Activated CD4-positive, alpha-beta T cell treated with anti-CD3 and anti-CD28 coated beads, Interleukin-2, Interleukin-6, amounts not matched to agents 100 ng/mL and 50 ng/mL, durations not matched to agents 16 hours and 8 hours (primary cell): ENCODE data around the gene DNAJB8.

Experiments used
- DNase-seq: peaks from one replicate; pipeline ENCODE4 v3.0.0-alpha.2; 2020

Gene DNAJB8

GRCh38 chr3:128482666-128483656, 16.3 kb upstream of the DNAJB8 start:
- DNase-seq, result no peak

DNA sequence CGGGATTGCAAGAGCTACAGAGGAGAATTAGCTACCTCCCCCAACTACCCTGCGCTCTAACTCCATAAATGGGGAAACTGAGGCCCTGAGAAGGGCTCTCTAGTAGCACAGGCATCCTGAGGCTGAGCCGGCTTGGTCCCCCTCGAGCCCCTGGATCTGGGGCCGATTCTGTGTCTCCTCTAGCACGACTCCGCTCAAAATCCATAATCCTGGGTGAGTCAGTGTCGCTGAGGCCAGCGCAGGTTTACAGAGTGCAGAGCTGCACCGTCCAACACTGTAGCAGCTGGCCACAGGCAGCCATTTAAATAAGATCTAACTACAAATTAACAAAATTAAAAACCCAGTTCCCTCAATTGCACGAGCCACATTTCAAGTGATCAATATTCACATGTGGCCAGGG, 15.5 kb upstream of the DNAJB8 start:
- DNase-seq, result no peak

DNA sequence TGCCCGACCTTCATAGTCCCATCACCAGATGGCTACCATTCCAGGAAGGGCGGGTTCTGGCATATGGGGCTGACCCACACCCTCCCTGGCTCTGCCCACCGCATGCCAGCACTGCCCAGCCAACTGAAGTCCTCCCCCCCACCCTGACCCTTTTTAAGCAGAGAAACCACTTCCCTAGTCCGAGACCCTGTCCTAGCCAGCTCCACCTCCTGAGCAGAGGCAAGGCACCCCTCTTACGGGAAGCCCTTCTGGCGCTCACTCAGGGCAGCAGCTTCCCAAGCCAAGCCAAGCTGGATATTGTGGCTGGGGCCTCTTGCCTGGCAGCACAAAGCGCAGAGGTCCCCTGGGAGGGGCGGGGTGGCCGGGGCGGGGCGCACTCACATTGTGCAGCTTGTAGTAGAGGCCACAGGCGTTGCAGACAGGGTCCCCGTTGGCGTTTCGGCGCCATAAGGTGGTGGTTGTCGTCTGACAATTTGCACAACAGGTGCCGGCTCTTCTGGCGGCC, 14.8 kb upstream of the DNAJB8 start:
- DNase-seq, result no peak

GRCh38 chr3:128480717-128481437, 14.2 kb upstream of the DNAJB8 start:
- no peak for DNase-seq

DNA sequence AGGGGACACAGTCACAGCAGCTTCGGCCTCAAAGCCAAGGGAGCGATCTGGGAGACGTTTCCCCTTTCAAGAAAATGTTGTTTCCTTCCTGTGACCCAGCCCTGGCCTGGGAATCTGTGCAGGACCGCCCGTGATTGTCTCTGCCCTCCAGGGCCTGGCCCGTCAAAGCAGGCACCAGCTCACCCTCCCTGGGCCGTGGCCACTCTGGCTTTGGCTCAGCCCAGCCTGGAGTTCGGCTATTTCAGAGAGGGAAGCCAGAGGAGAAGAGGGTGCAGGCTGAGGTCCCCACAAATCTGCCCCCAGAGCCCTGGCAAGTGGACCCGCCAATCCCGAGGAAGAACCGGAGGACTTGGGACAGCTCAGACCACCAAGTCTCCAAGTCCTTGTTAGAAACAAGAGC, 13.6 kb upstream of the DNAJB8 start:
- DNase-seq, result no peak

DNA sequence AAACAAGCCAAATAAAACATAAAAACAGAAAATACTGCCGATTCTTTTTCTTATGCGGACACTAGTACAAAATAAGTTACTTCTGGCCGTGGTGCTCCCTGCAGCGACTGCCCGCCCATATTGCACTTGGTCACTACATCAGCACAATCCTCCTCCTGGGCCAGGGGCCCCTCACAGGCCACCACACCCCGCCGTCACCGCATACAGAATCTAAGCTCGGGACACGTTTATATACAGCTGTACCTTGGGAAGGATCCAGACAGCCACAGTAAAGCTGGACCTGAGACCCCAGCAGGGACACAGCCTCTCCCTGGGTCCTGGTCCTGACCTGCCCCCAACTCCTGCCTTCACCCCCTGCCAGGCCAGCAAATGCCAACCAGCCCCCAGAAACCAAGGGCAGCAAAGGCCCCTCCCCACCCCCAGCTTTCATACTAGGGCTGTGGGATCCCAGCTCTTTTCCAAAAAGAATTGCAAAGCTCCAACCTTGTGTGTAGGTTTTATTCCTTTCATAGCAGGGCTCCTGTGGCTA, 12.9 kb upstream of the DNAJB8 start:
- no peak for DNase-seq

- DNase-seq, result no peak
Measured at GRCh38 chr3:128478576-128479506, 12.2 kb upstream of the DNAJB8 start.

- DNase-seq, result no peak
Measured at GRCh38 chr3:128476659-128477058, 10.0 kb upstream of the DNAJB8 start.

- DNase-seq, result no peak
Measured at GRCh38 chr3:128475355-128475754, 8.7 kb upstream of the DNAJB8 start.

DNA sequence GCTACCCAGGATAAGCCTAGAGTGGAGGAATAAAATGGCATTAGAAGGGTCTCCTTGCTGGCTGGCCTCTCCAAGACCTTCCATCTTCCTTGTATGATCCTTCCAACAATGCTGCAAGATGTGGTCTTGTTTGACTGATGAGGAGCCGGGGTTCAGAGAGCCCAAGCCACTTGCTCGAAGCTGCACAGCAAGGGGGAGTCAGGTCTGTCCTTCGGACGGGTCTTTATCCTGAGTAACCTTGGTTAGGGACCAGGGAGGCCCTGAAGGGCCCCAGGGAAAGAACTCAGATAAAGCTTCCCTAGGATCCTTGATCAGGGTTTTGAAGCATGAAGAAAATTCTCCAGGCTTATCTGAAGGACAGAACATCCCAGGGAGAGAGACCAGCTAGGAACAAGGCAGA, 7.0 kb upstream of the DNAJB8 start:
- DNase-seq, result no peak

GRCh38 chr3:128473180-128473519, 6.5 kb upstream of the DNAJB8 start:
- DNase-seq, result no peak

- DNase-seq, result no peak
Measured at GRCh38 chr3:128472449-128473179, 5.9 kb upstream of the DNAJB8 start.

DNA sequence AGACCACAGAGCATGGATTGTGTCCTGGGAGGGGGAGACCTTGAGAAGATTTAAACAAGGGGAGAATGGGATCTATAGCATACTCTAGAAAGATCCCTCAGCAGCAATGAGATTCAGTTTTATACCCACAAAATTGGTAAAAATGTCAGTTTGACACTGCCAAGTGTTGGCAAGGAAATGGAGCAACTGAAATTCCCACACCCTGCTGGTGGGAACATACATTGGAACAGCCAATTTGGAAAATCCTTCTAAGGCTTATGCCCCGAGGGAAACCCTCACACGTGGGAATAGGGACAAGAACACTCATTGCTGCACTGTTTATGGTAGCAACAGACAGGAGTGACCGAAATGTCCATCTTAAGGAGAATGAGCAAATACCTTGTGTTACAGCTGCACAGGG, 5.0 kb upstream of the DNAJB8 start:
- no peak for DNase-seq

- DNase-seq, result no peak
Measured at GRCh38 chr3:128471110-128471509, 4.4 kb upstream of the DNAJB8 start.

GRCh38 chr3:128470134-128470899, 3.6 kb upstream of the DNAJB8 start:
- DNase-seq, result no peak

GRCh38 chr3:128469556-128469955, 2.9 kb upstream of the DNAJB8 start:
- DNase-seq, result no peak

- no peak for DNase-seq
Measured at GRCh38 chr3:128468791-128469527, 2.3 kb upstream of the DNAJB8 start.

- DNase-seq, result no peak
Measured at GRCh38 chr3:128468285-128468790, 1.6 kb upstream of the DNAJB8 start.

DNA sequence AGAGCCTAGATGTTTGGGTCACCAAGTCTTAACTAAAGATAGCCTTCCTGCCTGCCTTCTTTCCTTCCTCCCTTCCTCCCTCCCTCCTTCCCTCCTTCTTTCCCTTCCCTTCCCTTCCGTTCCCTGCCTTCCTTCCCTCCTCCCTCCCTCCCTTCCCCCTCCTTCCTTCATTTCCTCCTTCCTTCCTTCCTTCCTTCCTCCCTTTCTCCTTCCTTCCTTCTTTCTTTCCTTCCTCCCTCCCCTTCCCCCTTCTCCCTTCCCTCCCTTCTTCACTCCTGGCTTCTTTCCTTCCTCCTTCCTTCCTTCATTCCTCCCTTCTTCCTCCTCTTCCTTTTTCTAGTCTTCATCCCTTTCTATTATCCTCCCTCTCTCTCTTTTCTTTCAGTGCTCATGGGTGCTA, 2.0 kb downstream of the DNAJB8 start:
- DNase-seq, result no peak

DNA sequence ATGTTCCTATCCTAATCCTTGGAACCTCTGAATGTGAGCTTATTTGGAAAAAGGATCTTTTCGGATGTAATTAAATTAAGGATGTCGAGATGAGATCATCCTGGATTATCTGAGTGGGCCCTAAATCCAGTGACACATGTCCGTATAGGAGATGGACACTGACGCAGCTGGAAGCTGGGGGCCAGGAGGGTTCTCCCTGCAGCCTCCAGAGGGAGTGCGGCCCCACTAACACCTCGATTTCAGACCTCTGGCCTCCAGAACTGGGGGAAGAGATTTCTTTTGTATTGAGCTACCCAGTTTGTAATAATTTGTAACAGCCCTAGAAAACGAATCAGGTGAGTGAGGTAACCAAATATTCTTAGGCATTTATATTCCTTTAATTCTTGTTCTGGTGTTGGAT, 2.5 kb downstream of the DNAJB8 start:
- no peak for DNase-seq
